ENCODE results near the gene PRSS57.

DNA sequence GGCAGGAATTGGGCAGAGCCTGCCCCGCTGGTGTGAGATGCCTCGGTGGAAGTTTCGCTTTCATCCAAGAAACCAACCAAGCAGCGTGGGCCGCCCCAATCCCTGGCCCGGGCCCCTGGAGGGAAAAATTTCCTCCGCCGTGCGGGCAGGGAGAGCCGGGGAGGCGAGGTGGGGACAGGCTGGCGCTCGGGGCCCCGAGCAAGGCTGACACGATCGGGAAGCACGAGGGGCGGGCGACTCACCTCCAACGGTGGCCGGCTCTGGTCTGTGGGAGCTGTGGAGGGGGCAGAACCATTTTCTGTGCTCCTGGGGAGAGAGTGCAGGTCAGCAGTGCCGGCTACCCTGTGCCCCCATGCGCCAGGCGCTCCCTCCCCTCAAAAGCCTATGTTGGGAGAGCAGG, 43.3 kb downstream of the PRSS57 start:
- TF ChIP-seq, protein P1, sequence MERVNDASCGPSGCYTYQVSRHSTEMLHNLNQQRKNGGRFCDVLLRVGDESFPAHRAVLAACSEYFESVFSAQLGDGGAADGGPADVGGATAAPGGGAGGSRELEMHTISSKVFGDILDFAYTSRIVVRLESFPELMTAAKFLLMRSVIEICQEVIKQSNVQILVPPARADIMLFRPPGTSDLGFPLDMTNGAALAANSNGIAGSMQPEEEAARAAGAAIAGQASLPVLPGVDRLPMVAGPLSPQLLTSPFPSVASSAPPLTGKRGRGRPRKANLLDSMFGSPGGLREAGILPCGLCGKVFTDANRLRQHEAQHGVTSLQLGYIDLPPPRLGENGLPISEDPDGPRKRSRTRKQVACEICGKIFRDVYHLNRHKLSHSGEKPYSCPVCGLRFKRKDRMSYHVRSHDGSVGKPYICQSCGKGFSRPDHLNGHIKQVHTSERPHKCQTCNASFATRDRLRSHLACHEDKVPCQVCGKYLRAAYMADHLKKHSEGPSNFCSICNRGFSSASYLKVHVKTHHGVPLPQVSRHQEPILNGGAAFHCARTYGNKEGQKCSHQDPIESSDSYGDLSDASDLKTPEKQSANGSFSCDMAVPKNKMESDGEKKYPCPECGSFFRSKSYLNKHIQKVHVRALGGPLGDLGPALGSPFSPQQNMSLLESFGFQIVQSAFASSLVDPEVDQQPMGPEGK (CRISPR knock-in tag; IDR thresholded peaks at IDR 0.05; ENCODE audit: borderline replicate concordance) = no peak
- TF ChIP-seq, protein P2, sequence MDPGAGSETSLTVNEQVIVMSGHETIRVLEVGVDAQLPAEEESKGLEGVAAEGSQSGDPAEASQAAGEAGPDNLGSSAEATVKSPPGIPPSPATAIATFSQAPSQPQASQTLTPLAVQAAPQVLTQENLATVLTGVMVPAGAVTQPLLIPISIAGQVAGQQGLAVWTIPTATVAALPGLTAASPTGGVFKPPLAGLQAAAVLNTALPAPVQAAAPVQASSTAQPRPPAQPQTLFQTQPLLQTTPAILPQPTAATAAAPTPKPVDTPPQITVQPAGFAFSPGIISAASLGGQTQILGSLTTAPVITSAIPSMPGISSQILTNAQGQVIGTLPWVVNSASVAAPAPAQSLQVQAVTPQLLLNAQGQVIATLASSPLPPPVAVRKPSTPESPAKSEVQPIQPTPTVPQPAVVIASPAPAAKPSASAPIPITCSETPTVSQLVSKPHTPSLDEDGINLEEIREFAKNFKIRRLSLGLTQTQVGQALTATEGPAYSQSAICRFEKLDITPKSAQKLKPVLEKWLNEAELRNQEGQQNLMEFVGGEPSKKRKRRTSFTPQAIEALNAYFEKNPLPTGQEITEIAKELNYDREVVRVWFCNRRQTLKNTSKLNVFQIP (CRISPR knock-in tag; IDR thresholded peaks at IDR 0.05; ENCODE audit: borderline replicate concordance, low read depth) = no peak
- TF ChIP-seq ZFP3 (CRISPR knock-in tag; IDR thresholded peaks at IDR 0.05) (no peak), TCF4 (CRISPR knock-in tag; IDR thresholded peaks at IDR 0.05; ENCODE audit: borderline replicate concordance) (no peak), ZNF70 (CRISPR knock-in tag; IDR thresholded peaks at IDR 0.05) (no peak), GLIS3 (CRISPR knock-in tag; IDR thresholded peaks at IDR 0.05) (no peak), SNAI2 (CRISPR knock-in tag; IDR thresholded peaks at IDR 0.05) (no peak)
- TF ChIP-seq, protein P3, sequence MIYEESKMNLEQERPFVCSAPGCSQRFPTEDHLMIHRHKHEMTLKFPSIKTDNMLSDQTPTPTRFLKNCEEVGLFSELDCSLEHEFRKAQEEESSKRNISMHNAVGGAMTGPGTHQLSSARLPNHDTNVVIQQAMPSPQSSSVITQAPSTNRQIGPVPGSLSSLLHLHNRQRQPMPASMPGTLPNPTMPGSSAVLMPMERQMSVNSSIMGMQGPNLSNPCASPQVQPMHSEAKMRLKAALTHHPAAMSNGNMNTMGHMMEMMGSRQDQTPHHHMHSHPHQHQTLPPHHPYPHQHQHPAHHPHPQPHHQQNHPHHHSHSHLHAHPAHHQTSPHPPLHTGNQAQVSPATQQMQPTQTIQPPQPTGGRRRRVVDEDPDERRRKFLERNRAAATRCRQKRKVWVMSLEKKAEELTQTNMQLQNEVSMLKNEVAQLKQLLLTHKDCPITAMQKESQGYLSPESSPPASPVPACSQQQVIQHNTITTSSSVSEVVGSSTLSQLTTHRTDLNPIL (CRISPR knock-in tag; IDR thresholded peaks at IDR 0.05; ENCODE audit: low read depth) = no peak
